Measurements from ENCODE around the gene BCORL1. TPM values are rescaled to one million over a fixed set of nuclear protein-coding genes. Genes with fewer than 3 reads are reported as not detected.

The BCORL1 gene, protein sequence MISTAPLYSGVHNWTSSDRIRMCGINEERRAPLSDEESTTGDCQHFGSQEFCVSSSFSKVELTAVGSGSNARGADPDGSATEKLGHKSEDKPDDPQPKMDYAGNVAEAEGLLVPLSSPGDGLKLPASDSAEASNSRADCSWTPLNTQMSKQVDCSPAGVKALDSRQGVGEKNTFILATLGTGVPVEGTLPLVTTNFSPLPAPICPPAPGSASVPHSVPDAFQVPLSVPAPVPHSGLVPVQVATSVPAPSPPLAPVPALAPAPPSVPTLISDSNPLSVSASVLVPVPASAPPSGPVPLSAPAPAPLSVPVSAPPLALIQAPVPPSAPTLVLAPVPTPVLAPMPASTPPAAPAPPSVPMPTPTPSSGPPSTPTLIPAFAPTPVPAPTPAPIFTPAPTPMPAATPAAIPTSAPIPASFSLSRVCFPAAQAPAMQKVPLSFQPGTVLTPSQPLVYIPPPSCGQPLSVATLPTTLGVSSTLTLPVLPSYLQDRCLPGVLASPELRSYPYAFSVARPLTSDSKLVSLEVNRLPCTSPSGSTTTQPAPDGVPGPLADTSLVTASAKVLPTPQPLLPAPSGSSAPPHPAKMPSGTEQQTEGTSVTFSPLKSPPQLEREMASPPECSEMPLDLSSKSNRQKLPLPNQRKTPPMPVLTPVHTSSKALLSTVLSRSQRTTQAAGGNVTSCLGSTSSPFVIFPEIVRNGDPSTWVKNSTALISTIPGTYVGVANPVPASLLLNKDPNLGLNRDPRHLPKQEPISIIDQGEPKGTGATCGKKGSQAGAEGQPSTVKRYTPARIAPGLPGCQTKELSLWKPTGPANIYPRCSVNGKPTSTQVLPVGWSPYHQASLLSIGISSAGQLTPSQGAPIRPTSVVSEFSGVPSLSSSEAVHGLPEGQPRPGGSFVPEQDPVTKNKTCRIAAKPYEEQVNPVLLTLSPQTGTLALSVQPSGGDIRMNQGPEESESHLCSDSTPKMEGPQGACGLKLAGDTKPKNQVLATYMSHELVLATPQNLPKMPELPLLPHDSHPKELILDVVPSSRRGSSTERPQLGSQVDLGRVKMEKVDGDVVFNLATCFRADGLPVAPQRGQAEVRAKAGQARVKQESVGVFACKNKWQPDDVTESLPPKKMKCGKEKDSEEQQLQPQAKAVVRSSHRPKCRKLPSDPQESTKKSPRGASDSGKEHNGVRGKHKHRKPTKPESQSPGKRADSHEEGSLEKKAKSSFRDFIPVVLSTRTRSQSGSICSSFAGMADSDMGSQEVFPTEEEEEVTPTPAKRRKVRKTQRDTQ (N-terminal part only)
- total RNA-seq (2014; rRNA removed; shearing (Covaris generic)): 1.7 and 4.0 TPM in 2 replicates

DNA sequence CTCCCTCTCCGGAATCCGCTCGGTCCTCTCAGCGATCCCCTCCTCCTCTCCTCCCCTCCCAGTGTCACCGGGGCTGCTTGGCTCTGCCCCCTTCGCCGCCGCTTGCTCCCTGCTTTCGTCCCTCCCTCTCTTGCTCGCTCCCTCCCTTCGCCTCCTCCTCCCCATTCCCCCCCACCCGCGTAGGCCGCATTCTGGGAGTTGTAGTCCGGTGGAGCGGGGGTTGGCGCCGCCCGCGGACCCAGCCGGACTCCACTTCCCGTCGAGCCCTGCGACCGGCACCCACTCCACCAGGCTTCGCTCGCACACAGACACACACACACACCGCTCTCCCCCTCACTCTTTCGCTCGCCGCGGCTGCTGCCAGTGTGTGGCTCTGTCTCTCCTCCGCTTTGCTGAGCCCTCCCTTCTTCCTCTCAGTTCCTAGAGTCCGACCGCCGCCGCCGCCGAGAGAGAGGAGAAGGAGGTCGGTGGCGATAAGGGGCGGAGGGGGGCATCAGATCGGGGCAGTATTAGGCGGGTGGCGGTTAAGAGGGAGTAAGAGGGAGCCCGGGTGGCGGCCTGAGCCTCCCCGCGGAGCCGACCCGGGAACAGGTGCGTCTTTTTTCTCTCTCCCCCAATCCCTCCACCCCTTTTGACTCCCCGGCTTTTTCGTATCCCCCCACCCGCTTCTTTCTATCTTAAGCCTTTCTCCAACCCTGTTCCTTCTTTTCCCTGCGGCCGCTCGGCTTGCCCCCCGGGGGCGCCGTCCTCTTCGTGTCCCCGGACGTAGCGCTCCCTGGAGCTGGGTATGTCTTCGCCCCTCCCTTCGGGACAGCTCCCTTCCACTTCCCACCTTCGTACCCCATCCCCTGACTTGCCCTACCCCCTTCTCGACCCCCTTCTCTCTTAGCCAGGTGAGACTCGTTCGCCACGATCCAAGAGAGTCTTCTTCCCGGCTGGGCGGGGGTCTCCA lies at the start of gene BCORL1:
TSS of gene BCORL1 (plus strand) at position 336 of the 952 bp plus-strand sequence. CDS start 22,597 bp downstream, outside the sequence.
- peak; percentile 95 for DNase-seq (ENCODE audit: low read depth)

DNA sequence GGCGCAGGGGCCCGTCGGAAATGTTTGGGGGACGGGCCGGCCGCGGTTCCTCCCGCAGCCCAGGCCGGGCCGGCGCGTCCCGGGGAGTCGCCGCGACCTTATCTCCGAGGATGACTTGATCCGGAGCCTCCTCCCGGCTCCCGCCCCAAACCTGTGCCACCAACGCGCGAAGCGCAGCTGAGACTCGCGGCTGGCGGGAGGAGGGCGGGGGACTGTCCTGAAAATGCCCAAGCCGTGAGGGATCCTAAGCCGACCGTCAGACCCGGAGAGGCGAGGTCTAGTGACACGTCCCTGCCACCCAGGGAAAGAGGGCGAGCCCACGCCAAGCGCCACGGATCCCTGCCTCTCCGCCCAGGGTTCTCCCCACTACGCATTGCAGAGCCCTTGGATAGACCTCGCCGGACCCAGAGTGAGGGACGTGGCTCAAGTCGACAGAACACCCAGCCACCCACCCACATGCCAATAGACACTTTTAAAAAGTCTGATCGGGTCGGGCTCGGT lies 49.6 kb upstream of the BCORL1 start:
- DNase-seq (ENCODE audit: low read depth): peak; percentile 41

DNA sequence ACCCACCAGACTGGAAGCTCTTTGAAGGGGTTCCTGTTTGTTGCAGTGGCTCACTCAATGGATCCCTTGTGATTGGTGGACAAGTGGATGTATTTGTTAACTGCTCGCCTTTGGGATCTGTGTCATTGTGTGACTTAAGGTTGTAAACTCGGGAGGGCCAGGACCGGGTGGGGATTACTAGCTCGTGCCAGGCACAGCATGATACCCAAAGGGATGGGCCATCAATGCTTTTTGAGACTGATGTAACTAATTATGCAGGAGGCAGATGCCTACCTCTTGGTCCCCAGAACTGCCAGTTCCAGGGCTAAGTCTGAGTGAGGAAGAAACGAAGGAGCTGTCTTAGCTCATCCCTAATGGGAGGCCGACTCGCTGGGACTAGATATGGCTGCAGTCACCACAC lies 48.7 kb upstream of the BCORL1 start:
- DNase-seq (ENCODE audit: low read depth): no peak

GRCh38 chrX:129934461-129934860 lies 48.0 kb upstream of the BCORL1 start:
- no peak for DNase-seq (ENCODE audit: low read depth)

- no peak for DNase-seq (ENCODE audit: low read depth)
Measured at GRCh38 chrX:129934952-129935351, 47.5 kb upstream of the BCORL1 start.

- DNase-seq (ENCODE audit: low read depth): no peak
Measured at GRCh38 chrX:129938081-129938480, 44.4 kb upstream of the BCORL1 start.

DNA sequence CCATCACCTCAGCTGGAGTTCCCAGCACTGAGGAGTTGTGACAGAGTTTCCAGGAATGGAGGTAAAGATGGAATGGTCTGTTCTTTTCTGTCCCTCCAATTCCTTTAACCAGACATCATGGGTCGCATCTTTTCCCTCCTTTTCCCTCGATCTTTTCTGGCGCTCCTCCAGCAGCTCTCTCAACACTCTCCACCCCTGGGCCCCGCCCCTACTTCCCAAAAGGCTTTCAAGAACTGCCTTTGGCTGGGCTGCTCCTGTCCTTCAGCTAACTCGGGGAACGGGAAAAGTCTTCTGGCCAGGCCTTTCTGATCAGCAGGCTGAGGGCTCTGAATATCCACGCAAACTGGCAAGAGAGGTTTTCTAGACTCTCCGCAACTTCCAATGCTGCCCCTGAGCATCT lies 42.4 kb upstream of the BCORL1 start:
- DNase-seq (ENCODE audit: low read depth): peak; percentile 19

DNA sequence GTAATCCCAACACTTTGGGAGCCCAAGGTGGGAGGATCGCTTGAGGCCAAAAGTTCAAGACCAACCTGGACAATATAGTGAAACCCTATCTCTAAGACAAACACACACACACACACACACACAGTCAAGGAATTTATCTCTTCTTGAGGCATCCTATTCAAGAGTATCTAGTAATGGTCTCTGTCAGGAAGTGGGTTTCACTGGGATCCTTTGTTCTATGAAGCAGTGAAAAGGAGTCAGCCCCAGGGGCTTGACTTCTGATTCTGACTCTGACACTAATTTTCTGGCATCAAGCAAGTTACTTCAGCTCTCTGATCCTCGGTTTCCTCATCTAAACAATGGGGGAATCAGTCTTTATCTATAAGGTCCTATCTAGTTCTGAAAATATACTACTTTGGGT lies 41.7 kb upstream of the BCORL1 start:
- DNase-seq (ENCODE audit: low read depth): no peak

- DNase-seq (ENCODE audit: low read depth): peak; percentile 44
Measured at GRCh38 chrX:129945131-129945530, 37.3 kb upstream of the BCORL1 start.

- no peak for DNase-seq (ENCODE audit: low read depth)
Measured at GRCh38 chrX:129953334-129953648, 29.1 kb upstream of the BCORL1 start.

GRCh38 chrX:129953881-129954280 lies 28.6 kb upstream of the BCORL1 start:
- DNase-seq (ENCODE audit: low read depth): no peak

DNA sequence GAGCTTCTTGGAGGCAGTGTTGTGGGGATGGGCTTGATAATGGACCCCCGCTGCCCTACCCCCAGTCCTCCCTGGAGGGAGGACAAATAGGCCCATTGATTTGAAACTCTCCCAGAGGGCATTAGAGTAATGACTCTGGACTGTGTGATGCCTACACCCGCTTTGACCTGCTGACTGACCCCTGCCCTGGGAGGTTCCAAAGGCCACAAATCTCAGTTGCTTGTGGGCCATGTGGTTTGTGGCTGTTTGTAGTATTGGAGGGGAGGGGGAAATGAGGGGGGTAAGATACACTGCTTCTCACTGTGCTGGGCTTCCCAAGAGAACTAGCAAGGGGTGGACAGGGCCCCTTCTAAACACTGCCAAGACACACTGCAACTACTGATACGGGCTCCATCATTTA lies 27.6 kb upstream of the BCORL1 start:
- DNase-seq (ENCODE audit: low read depth): no peak

- DNase-seq (ENCODE audit: low read depth): no peak
Measured at GRCh38 chrX:129955682-129956081, 26.8 kb upstream of the BCORL1 start.

DNA sequence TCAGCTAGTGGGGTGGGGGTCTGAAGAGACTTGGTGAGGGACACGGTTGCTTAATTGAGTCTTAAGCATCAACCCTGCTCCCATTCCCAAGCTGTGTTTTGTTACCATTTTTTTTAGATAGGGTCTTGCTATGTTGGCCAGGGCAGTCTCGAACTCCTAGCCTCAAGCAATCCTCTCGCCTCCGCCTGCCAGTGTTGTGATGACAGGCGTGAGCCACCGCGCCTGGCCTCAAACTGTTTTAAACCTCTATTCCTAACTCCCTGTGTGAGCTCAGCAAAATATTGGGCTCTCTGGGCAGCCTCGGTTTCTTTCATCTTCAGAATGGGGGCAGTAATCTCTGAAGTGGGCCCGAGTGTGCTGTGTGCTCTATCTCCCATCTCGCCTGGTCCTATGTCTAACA lies 26.3 kb upstream of the BCORL1 start:
- no peak for DNase-seq (ENCODE audit: low read depth)

DNA sequence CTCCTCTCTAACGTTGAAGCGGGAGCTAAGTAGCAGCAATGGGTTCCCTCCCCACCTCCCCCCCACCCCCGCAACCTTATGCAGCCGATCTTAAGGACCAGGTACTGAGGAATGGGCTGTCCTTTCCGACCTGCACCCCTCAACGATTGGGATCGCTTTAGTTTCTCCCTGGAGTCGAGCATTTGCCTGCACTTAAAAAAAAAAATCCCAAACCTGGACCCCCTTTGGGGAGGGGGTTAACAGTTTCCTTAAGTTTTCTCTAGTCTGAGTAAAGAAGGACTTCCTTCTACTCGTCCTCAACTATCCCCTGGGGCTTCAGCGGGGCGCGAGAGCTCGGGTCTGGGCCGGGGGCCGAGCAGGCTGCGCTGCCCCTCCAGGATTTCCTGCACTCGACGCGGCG lies 25.7 kb upstream of the BCORL1 start:
- no peak for DNase-seq (ENCODE audit: low read depth)

- peak; percentile 71 for DNase-seq (ENCODE audit: low read depth)
Measured at GRCh38 chrX:129957241-129958082, 25.0 kb upstream of the BCORL1 start.

DNA sequence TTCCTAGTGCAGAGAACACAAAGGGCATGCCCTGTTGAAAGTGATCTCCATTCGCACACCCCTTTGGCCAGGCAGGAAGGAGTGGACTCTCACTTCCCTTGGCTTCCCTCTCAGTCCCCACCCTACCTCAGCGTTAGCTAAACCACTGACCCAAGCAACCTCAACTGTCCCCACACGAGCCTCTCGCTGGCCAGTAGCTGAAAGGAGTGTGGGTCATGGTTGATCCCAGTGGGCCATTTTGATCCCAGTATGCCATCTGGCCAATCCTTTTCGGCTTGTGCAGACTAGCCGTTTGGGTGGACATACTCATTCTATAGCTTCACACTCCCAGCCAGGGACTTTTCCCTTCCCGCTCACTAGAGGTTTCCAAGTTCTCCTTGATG lies 24.4 kb upstream of the BCORL1 start:
- no peak for DNase-seq (ENCODE audit: low read depth)

DNA sequence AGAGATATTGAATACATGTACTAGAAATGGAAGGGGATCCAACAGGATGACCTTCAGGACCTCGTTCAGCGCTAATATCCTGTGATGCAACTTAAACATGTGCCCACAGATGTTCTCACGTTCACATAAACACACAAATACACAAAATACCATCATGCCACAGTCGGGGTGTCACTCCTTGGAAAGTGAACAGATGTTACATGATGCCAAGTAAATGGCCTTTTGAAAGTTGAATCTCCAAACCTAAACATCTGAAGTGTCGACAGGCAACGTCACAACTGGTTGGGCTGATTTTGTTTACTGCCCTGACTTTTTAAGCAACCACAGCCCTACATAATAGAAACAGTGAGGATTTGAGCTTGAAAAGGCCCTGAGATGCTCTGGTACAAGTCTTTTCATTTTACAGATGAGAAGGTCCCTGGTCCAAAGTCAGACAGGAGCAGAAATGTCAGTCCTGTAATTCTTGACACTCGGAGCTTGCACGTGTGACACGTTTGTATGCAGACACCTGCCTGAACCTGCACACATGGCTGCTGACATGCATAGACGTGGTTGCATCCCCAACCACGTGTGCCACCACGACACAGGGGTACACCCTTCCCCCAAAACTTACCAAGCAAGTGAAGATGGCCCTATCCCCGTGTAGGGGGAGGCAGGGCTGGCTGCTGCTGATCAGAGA lies 23.5 kb upstream of the BCORL1 start:
- DNase-seq (ENCODE audit: low read depth): no peak

GRCh38 chrX:129959493-129959832 lies 23.0 kb upstream of the BCORL1 start:
- no peak for DNase-seq (ENCODE audit: low read depth)
